Nephron progenitor cell (in vitro differentiated cells): Measurements from ENCODE around the gene PTPRQ.

ENCODE experiments used
- DNase-seq: peaks from one replicate; pipeline ENCODE4 v3.0.0; 2021
- H3K27ac Mint-ChIP-seq: 2 replicates; pipeline ENCODE4 v1.8.0; 2021; ENCODE audit warnings: mild to moderate bottlenecking, moderate library complexity, mixed read lengths
- H3K27me3 Mint-ChIP-seq: 2 replicates; pipeline ENCODE4 v1.8.0; 2021; ENCODE audit warnings: mild to moderate bottlenecking, low read depth, mixed read lengths; ENCODE audit not compliant: poor library complexity
- H3K36me3 Mint-ChIP-seq: 2 replicates; pipeline ENCODE4 v1.8.0; 2021; ENCODE audit warnings: low read depth, mixed read lengths
- H3K4me1 Mint-ChIP-seq: 2 replicates; pipeline ENCODE4 v1.8.0; 2021; ENCODE audit warnings: mixed read lengths
- H3K4me3 Mint-ChIP-seq: 2 replicates; pipeline ENCODE4 v1.8.0; 2021; ENCODE audit warnings: mild to moderate bottlenecking, moderate library complexity, mixed read lengths
- H3K9me3 Mint-ChIP-seq: 2 replicates; pipeline ENCODE4 v1.8.0; 2021; ENCODE audit warnings: mild to moderate bottlenecking, moderate library complexity, mixed read lengths
- TF ChIP-seq, protein P1 (sequence below): fragments of 200-600 bp; sonication (generic); IDR thresholded peaks from 2 replicates; pipeline ENCODE4 v1.5.0; 2021; ENCODE audit warnings: antibody characterized with exemption

The PTPRQ gene

DNA sequence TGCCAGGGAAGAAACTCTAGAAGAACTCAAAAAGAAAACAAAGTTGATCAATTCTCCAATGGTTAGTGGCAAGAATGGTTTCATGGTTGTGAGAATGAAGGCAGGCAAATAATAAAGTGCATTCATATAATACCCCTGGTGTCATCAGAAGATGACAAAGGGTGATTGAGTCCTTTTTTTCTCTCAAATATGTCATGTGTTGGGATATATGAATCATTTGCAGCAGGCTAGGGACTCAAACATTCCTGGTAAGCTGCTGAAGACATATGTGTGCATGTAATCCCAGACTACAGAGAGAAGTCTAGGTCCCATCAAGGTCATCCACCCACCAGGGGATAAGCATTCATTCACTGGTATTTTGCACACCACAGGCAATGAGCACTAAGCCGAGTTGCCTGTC is 181.0 kb downstream of the PTPRQ start:
- Mint-ChIP-seq H3K9me3 (no peaks in the 10 kb centered on the region), H3K27me3 (peaks cover 2% of the 10 kb centered on the region), H3K4me3 (no peak overlapping the region), H3K27ac (no peak overlapping the region), H3K4me1 (no peaks in the 10 kb centered on the region), H3K36me3 (no peaks in the 10 kb centered on the region)
- TF ChIP-seq, protein P1, sequence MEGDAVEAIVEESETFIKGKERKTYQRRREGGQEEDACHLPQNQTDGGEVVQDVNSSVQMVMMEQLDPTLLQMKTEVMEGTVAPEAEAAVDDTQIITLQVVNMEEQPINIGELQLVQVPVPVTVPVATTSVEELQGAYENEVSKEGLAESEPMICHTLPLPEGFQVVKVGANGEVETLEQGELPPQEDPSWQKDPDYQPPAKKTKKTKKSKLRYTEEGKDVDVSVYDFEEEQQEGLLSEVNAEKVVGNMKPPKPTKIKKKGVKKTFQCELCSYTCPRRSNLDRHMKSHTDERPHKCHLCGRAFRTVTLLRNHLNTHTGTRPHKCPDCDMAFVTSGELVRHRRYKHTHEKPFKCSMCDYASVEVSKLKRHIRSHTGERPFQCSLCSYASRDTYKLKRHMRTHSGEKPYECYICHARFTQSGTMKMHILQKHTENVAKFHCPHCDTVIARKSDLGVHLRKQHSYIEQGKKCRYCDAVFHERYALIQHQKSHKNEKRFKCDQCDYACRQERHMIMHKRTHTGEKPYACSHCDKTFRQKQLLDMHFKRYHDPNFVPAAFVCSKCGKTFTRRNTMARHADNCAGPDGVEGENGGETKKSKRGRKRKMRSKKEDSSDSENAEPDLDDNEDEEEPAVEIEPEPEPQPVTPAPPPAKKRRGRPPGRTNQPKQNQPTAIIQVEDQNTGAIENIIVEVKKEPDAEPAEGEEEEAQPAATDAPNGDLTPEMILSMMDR = no peak
- no peak for DNase-seq

DNA sequence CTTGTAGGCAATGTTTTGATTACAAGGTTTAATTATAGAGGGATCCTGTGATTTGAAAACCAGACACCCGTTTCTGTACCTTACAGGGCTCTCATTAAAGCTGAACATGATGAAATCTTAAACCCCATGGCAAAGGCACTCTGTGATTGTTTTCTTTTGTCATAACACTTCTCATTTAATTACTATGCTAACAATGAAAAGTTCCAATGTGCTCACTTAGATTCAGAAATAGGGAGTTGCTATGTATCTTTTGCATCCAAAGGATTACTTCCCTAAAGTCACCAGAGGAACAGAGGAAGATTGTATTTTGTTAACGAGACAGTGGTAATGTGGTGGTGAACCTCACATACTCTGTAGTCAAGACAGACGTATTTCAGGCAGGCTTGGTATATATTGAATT is 181.9 kb downstream of the PTPRQ start:
- H3K27ac Mint-ChIP-seq = no peak overlapping the region

DNA sequence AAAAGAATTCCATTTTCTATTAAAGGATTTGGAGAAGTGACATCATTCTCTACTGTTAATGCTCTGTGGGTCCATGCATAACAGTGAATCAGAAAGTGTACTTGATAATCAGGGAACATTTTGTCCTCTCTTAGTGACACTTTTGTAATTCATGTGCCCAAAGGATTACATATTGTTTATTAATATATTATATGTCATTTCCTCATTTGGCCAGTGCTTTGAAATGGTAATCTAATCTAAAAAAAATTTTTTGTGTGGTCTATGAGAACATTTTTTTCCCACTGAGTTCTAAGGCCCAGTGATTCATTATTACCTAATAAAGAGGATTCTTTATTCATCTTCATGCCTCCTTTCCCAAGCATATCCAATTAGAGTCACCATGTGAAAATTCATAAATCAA is 183.7 kb downstream of the PTPRQ start:
- TF ChIP-seq, protein P1 = no peak
- peaks cover 7% of the 10 kb centered on the region for H3K4me1 Mint-ChIP-seq
- H3K27ac Mint-ChIP-seq = no peak overlapping the region
- DNase-seq = no peak
- peaks cover 4% of the 10 kb centered on the region for H3K27me3 Mint-ChIP-seq
- H3K9me3 Mint-ChIP-seq = no peaks in the 10 kb centered on the region
- no peak overlapping the region for H3K4me3 Mint-ChIP-seq
- H3K36me3 Mint-ChIP-seq = no peaks in the 10 kb centered on the region

More for the DNA sequence above, 181.9 kb downstream of the PTPRQ start:
- Mint-ChIP-seq H3K27me3 (peaks cover 2% of the 10 kb centered on the region), H3K4me3 (no peak overlapping the region), H3K36me3 (no peaks in the 10 kb centered on the region), H3K9me3 (no peaks in the 10 kb centered on the region), H3K4me1 (no peaks in the 10 kb centered on the region)
- TF ChIP-seq, protein P1 = no peak
- no peak for DNase-seq

DNA sequence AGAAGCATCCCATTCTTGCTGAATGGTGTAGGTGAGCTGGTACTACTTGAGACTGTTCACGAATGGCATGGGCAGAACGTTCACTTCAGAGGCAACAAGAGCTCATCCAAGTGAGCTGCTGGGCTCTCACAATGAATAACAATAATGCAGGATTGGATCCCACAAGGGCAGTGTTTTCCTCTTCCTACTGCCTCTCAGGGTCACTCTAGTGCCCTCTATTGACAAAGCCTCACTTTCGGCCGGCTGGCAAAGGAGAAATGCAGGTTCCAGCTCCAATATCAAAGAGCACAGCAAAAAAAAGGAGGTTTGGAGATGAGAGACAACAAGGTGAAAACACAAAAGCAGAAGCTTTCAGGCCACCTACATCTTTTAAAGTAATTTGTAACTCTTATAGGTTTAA is 188.8 kb downstream of the PTPRQ start:
- TF ChIP-seq, protein P1 = peak; percentile 28
- peak; percentile 18 for DNase-seq
- Mint-ChIP-seq H3K36me3 (no peaks in the 10 kb centered on the region), H3K27me3 (peaks cover 5% of the 10 kb centered on the region), H3K9me3 (no peaks in the 10 kb centered on the region), H3K4me1 (peaks cover 41% of the 10 kb centered on the region), H3K27ac (no peak overlapping the region), H3K4me3 (no peak overlapping the region)

DNA sequence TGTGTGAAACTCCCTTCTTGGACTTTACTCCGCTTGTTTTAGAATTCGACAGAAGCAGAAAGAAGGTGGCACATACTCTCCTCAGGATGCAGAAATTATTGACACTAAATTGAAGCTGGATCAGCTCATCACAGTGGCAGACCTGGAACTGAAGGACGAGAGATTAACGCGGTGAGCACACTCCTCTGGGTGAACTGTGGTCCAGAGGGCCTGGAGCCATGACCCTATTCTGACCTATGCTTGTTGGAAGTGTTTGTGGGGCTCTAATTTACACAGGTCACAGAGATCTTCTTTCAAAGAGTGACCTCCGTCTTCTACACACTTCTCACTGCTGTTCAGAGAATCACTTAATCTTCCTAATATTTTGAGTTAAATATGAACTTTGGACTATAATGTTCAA is 190.9 kb downstream of the PTPRQ start:
- DNase-seq = peak; percentile 43

DNA sequence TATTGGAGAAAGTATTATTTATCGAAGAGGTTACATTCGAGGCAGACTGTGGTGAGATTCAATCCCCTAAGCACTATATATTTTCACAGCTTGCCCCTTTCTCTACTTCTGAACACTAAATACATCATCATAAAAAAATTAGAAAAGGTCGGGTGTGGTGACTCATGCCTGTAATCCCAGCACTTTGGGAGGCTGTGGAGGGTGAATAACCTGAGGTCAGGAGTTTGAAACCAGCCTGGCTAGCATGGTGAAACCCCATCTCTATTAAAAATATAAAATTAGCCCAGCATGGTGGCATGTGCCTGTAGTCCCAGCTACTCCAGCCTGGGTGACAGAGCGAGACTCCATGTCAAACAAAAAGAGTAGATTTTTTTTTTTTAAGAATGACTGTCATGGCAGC is 192.8 kb downstream of the PTPRQ start:
- DNase-seq = no peak
- no peaks in the 10 kb centered on the region for H3K36me3 Mint-ChIP-seq
- H3K9me3 Mint-ChIP-seq = no peaks in the 10 kb centered on the region
- TF ChIP-seq, protein P1 = no peak
- no peak overlapping the region for H3K27ac Mint-ChIP-seq
- peaks cover 5% of the 10 kb centered on the region for H3K27me3 Mint-ChIP-seq
- no peak overlapping the region for H3K4me3 Mint-ChIP-seq
- peaks cover 41% of the 10 kb centered on the region for H3K4me1 Mint-ChIP-seq

More for the DNA sequence above, 190.9 kb downstream of the PTPRQ start:
- Mint-ChIP-seq H3K27me3 (peaks cover 2% of the 10 kb centered on the region), H3K36me3 (no peaks in the 10 kb centered on the region), H3K4me1 (peaks cover 41% of the 10 kb centered on the region), H3K4me3 (no peak overlapping the region), H3K27ac (no peak overlapping the region), H3K9me3 (no peaks in the 10 kb centered on the region)
- TF ChIP-seq, protein P1 = no peak
